CD14-positive monocyte (primary cell): Measurements from ENCODE around the gene NME7. TPM values are rescaled to one million over a fixed set of nuclear protein-coding genes. Genes with fewer than 3 reads are reported as not detected.

ENCODE experiments used
- DNase-seq, 3 donors: peaks; one replicate each; pipeline ENCODE4 v3.0.0-alpha.2; 2011 to 2022
- H2AFZ ChIP-seq: 2 replicates; pipeline ENCODE4 v1.6.0; 2012; ENCODE audit warnings: mild to moderate bottlenecking, low read depth, low read length, inconsistent platforms; ENCODE audit not compliant: insufficient read depth, poor library complexity, severe bottlenecking
- H3K27ac ChIP-seq, 2 donors: 1 replicate in 1 of 2; 2 replicates in 1 of 2; pipeline ENCODE4 v1.5.1; 2012 to 2013; ENCODE audit warnings: low read length in 2 of 2, control low read depth in 1 of 2, inconsistent platforms in 1 of 2, low read depth in 1 of 2, mild to moderate bottlenecking in 1 of 2
- H3K27me3 ChIP-seq, 2 donors: one replicate each; pipeline versions ENCODE4 v1.6.0 to v1.6.1; 2011 to 2013; ENCODE audit warnings: low read length in 2 of 2; ENCODE audit not compliant: control insufficient read depth in 2 of 2, insufficient read depth in 2 of 2
- H3K36me3 ChIP-seq, 2 donors: replicated peaks in 1 of 2; 1 replicate in 1 of 2; 2 replicates in 1 of 2; pipeline versions ENCODE4 v1.5.1 to v1.6.1; 2012 to 2013; ENCODE audit warnings: low read length in 2 of 2, control low read depth in 1 of 2, inconsistent platforms in 1 of 2, mild to moderate bottlenecking in 1 of 2; ENCODE audit not compliant: insufficient read depth in 2 of 2, control insufficient read depth in 1 of 2
- H3K4me1 ChIP-seq, 2 donors: 1 replicate in 1 of 2; 2 replicates in 1 of 2; pipeline versions ENCODE4 v1.5.1 to v1.6.1; 2012 to 2013; ENCODE audit warnings: low read length in 2 of 2, control low read depth in 1 of 2, inconsistent platforms in 1 of 2, mild to moderate bottlenecking in 1 of 2, moderate library complexity in 1 of 2; ENCODE audit not compliant: insufficient read depth in 2 of 2, control insufficient read depth in 1 of 2
- H3K4me2 ChIP-seq: replicated peaks from 2 replicates; pipeline ENCODE3; 2012; ENCODE audit warnings: low read length, moderate library complexity, mild to moderate bottlenecking; ENCODE audit not compliant: poor library complexity, severe bottlenecking; ENCODE audit errors: extremely low read depth
- H3K4me3 ChIP-seq, 3 experiments: fragments of 200-600 bp in 1 of 3; sonication (generic) in 1 of 3; replicated peaks in 1 of 3; 1 replicate in 2 of 3; 2 replicates in 1 of 3; pipeline ENCODE4 v1.5.1; 2011 to 2013; ENCODE audit warnings: low read length in 3 of 3, mild to moderate bottlenecking in 3 of 3, control low read depth in 2 of 3, low read depth in 2 of 3, inconsistent platforms in 1 of 3, moderate library complexity in 1 of 3
- H3K79me2 ChIP-seq: 2 replicates; pipeline ENCODE4 v1.6.0; 2012; ENCODE audit warnings: mild to moderate bottlenecking, control low read depth, inconsistent platforms, low read length, moderate library complexity; ENCODE audit not compliant: insufficient read depth
- H3K9ac ChIP-seq: 2 replicates; pipeline ENCODE4 v1.6.0; 2017; ENCODE audit warnings: low read length, mild to moderate bottlenecking; ENCODE audit not compliant: insufficient read depth, poor library complexity, severe bottlenecking
- H3K9me3 ChIP-seq, 2 donors: replicated peaks in 1 of 2; 1 replicate in 1 of 2; 2 replicates in 1 of 2; pipeline versions ENCODE4 v1.5.1 to v1.6.1; 2012 to 2013; ENCODE audit warnings: low read length in 2 of 2, control low read depth in 1 of 2; ENCODE audit not compliant: control insufficient read depth in 1 of 2, insufficient read depth in 1 of 2
- H4K20me1 ChIP-seq: 2 replicates; pipeline ENCODE4 v1.6.0; 2012; ENCODE audit warnings: mild to moderate bottlenecking, low read length, control low read depth, moderate library complexity; ENCODE audit not compliant: insufficient read depth
- H3K27ac Mint-ChIP-seq, 7 donors: one replicate each; pipeline ENCODE4 v1.8.0; 2020; ENCODE audit warnings: mild to moderate bottlenecking in 7 of 7, mixed read lengths in 7 of 7, moderate library complexity in 6 of 7, inconsistent platforms in 2 of 7
- H3K27me3 Mint-ChIP-seq, 3 donors: one replicate each; pipeline ENCODE4 v1.8.0; 2021 to 2022; ENCODE audit warnings: low read depth in 3 of 3, mild to moderate bottlenecking in 3 of 3, mixed read lengths in 3 of 3, moderate library complexity in 3 of 3, inconsistent platforms in 1 of 3
- H3K36me3 Mint-ChIP-seq, 2 donors: one replicate each; pipeline ENCODE4 v1.8.0; 2020; ENCODE audit warnings: mixed read lengths in 2 of 2, inconsistent platforms in 1 of 2, mild to moderate bottlenecking in 1 of 2
- H3K4me1 Mint-ChIP-seq: one replicate; pipeline ENCODE4 v1.8.0; 2020; ENCODE audit warnings: mild to moderate bottlenecking, mixed read lengths
- H3K4me3 Mint-ChIP-seq, 2 donors: one replicate each; pipeline ENCODE4 v1.8.0; 2020; ENCODE audit warnings: mild to moderate bottlenecking in 2 of 2, mixed read lengths in 2 of 2, moderate library complexity in 1 of 2
- H3K9me3 Mint-ChIP-seq, 7 donors: one replicate each; pipeline ENCODE4 v1.8.0; 2020 to 2022; ENCODE audit warnings: mixed read lengths in 7 of 7, mild to moderate bottlenecking in 6 of 7, moderate library complexity in 6 of 7, inconsistent platforms in 2 of 7
- WGBS: methylation state at CpG from one replicate; pipeline ENCODE4 v1.1.5; 2013; ENCODE audit warnings: missing lambda C conversion rate; ENCODE audit not compliant: insufficient coverage; 5-methylcytosine and 5-hydroxymethylcytosine counted together
- intact Hi-C, 2 donors: fragments of 100-400 bp; cut with micrococcal nuclease; formaldehyde crosslinking; loops; one replicate each; pipeline versions ENCODE4 v1.15.0 to v1.15.1; 2023
- polyA plus RNA-seq, 3 donors: library from polyadenylated mRNA; depleted of rRNA in 1 of 3; unstranded in 2 of 3; stranded (reverse) in 1 of 3; fragments of 300-500 nt in 2 of 3; fragments of >200 nt in 1 of 3; fragmentation: Illumina TruSeq in 2 of 3; gene quantifications; 1 replicate in 2 of 3; 2 replicates in 1 of 3; pipeline ENCODE4 v1.2.3, GENCODE V29; 2012 to 2021
- TF ChIP-seq, protein P1 (sequence below): fragments of 200-600 bp; IDR thresholded peaks from one replicate; pipeline ENCODE4 v1.8.0; 2022; ENCODE audit warnings: antibody characterized with exemption, mild to moderate bottlenecking

NME7 gene
- polyA plus RNA-seq, 3 donors = 3.5 to 8.0 (median 6.0) TPM

DNA sequence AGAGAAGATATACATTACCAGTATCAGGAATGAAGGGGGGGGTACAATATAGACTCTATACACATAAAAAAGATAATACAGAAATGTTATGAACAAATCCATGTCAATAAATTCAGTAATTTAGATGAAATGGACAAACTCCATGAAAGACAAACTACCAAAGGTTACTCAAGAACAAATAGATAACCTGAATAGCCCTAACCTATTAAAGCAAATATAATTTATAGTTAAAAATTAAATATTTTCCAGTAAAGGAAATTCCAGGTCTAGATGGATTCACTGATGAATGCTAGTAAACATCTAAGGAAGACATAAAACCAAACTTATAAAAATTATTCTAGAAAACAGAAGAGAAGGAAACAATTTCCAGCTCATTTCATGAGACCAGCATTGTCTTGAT lies 13.6 kb upstream of the NME7 start:
- Mint-ChIP-seq H3K27me3 (no peaks in the 10 kb centered on the region), H3K36me3 (peaks cover 25 to 54% of the 10 kb centered on the region in 2 donors), H3K9me3 (no peaks in the 10 kb centered on the region), H3K4me1 (no peaks in the 10 kb centered on the region), H3K4me3 (no peak overlapping the region), H3K27ac (no peak overlapping the region)
- no peak overlapping the region for H3K27ac ChIP-seq
- H4K20me1 ChIP-seq = no peaks in the 10 kb centered on the region
- H3K4me2 ChIP-seq = no peak overlapping the region
- peaks cover 88 to 93% of the 10 kb centered on the region in 2 donors for H3K36me3 ChIP-seq
- H3K79me2 ChIP-seq = no peaks in the 10 kb centered on the region
- no peak overlapping the region for H3K4me3 ChIP-seq
- no peak overlapping the region for H2AFZ ChIP-seq
- H3K9ac ChIP-seq = no peak overlapping the region
- TF ChIP-seq, protein P1, sequence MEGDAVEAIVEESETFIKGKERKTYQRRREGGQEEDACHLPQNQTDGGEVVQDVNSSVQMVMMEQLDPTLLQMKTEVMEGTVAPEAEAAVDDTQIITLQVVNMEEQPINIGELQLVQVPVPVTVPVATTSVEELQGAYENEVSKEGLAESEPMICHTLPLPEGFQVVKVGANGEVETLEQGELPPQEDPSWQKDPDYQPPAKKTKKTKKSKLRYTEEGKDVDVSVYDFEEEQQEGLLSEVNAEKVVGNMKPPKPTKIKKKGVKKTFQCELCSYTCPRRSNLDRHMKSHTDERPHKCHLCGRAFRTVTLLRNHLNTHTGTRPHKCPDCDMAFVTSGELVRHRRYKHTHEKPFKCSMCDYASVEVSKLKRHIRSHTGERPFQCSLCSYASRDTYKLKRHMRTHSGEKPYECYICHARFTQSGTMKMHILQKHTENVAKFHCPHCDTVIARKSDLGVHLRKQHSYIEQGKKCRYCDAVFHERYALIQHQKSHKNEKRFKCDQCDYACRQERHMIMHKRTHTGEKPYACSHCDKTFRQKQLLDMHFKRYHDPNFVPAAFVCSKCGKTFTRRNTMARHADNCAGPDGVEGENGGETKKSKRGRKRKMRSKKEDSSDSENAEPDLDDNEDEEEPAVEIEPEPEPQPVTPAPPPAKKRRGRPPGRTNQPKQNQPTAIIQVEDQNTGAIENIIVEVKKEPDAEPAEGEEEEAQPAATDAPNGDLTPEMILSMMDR = no peak
- H3K9me3 ChIP-seq = no peaks in the 10 kb centered on the region
- H3K27me3 ChIP-seq = no peaks in the 10 kb centered on the region
- intact Hi-C loops = no loop called here
- no peaks in the 10 kb centered on the region for H3K4me1 ChIP-seq
- no peak for DNase-seq

DNA sequence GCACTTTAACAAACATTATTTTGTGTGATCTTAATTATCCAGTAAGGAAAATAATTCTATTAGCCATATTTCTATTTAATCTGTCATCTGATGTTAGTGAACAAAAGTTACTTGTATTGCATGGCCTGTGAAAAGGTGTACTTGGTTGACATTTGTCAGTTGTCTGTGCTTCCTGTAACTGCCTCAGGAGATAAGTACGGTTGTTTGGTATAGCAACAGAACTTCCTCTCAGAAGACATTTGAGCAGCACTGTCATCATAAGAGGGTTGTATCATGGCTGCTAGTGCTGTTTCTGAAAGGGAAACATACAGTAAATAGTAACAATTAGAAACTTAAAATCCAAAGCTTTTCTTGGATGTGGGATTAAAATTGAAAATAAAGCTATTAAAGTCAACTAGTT lies 3.8 kb upstream of the NME7 start:
- Mint-ChIP-seq H3K4me3 (no peak overlapping the region), H3K27ac (no peak overlapping the region), H3K4me1 (peaks cover 9% of the 10 kb centered on the region), H3K36me3 (peaks cover 27 to 35% of the 10 kb centered on the region in 2 donors), H3K9me3 (no peaks in the 10 kb centered on the region), H3K27me3 (no peaks in the 10 kb centered on the region)
- H3K27me3 ChIP-seq = no peaks in the 10 kb centered on the region
- DNase-seq = peak in 2 of 3 donors; percentile 18 to 23
- H3K79me2 ChIP-seq = peaks cover 28% of the 10 kb centered on the region
- H2AFZ ChIP-seq = no peak overlapping the region
- intact Hi-C loops = no loop called here
- H3K9ac ChIP-seq = no peak overlapping the region
- peaks cover 7 to 18% of the 10 kb centered on the region in 2 donors for H3K4me1 ChIP-seq
- no peak overlapping the region for H3K4me2 ChIP-seq
- peak overlapping the region in 1 of 2 donors; percentile 46 for H3K27ac ChIP-seq
- no CpG with 5 or more reads among the region's 1 CpG for WGBS
- H3K9me3 ChIP-seq = no peaks in the 10 kb centered on the region
- H4K20me1 ChIP-seq = no peaks in the 10 kb centered on the region
- peaks cover 27 to 54% of the 10 kb centered on the region in 2 donors for H3K36me3 ChIP-seq
- H3K4me3 ChIP-seq = no peak overlapping the region
- TF ChIP-seq, protein P1 = no peak
